Measurements from ENCODE around the gene ARID5B. TPM values are rescaled to one million over a fixed set of nuclear protein-coding genes. Genes with fewer than 3 reads are reported as not detected.

ARID5B gene
- total RNA-seq, 2 donors from 2014 or later = 60.7 to 80.4 TPM

DNA sequence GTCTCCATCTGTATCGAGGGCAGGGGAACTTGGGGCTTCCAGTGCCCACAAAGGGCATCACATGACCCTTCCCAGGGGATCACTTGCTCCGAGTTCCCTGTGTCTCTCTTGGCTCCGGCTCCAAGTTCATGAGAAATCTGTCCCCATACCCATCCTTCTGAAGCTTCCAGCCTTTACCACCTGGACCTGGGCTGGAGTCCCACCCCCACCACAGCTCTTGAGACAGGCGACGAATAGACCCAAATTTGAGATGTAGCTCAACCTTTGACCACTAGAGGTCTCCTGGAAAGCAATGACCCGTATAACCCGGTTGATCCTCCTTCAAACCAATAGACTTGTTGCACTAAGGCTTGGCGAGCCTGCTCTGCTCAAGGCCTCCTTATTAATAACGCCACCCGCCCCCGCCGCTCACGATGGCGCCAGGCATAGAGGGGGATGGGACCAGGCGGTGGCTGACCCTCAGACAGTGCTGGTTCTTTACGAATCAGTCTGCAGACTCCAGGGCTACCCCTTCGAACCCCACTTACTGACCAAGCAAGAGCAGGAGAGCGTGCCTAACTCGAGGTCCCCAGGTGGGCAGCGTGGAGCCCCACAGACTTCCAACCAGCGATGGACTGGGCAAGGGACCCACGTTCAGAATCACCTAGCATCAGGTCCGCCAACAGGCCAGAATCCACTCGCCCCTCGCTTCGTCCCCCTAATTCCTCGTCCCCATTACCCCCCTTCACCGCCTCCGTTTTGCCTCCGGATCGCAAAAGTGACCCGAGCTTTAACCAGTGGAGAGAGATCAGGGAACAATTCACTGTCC, 4.4 kb upstream of the ARID5B start:
- TF ChIP-seq, protein P1, sequence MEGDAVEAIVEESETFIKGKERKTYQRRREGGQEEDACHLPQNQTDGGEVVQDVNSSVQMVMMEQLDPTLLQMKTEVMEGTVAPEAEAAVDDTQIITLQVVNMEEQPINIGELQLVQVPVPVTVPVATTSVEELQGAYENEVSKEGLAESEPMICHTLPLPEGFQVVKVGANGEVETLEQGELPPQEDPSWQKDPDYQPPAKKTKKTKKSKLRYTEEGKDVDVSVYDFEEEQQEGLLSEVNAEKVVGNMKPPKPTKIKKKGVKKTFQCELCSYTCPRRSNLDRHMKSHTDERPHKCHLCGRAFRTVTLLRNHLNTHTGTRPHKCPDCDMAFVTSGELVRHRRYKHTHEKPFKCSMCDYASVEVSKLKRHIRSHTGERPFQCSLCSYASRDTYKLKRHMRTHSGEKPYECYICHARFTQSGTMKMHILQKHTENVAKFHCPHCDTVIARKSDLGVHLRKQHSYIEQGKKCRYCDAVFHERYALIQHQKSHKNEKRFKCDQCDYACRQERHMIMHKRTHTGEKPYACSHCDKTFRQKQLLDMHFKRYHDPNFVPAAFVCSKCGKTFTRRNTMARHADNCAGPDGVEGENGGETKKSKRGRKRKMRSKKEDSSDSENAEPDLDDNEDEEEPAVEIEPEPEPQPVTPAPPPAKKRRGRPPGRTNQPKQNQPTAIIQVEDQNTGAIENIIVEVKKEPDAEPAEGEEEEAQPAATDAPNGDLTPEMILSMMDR (IDR thresholded peaks at IDR 0.05) = peak; percentile 77
- Histone ChIP-seq H3K36me3 (no peaks in the 10 kb centered on the region), H3K4me1 (ENCODE audit: control insufficient read depth in 1 of 2, low read depth in 2 of 2) (peaks cover 9 to 23% of the 10 kb centered on the region in 2 donors), H3K27ac (peak overlapping the region in 1 of 2 donors; percentile 11), H3K27me3 (replicated peaks; ENCODE audit: insufficient read depth) (no peaks in the 10 kb centered on the region), H3K9me3 (no peaks in the 10 kb centered on the region), H3K4me3 (peak overlapping the region; percentile 61)
- peak; percentile 92 for ATAC-seq (ENCODE audit: insufficient number of reproducible peaks, low FRiP score, low read depth)
- no peak for DNase-seq (ENCODE audit: low spot score)

GRCh38 chr10:61897671-61898434, 3.6 kb upstream of the ARID5B start:
- H3K36me3 ChIP-seq = no peaks in the 10 kb centered on the region
- TF ChIP-seq, protein P1 (IDR thresholded peaks at IDR 0.05) = peak; percentile 55
- H3K4me1 ChIP-seq (ENCODE audit: control insufficient read depth in 1 of 2, low read depth in 2 of 2) = peaks cover 9 to 23% of the 10 kb centered on the region in 2 donors
- ATAC-seq (ENCODE audit: insufficient number of reproducible peaks, low FRiP score, low read depth) (no peak), DNase-seq (ENCODE audit: low spot score) (no peak)
- H3K4me3 ChIP-seq = peak overlapping the region; percentile 61
- no peaks in the 10 kb centered on the region for H3K27me3 ChIP-seq (replicated peaks; ENCODE audit: insufficient read depth)
- H3K27ac ChIP-seq = peak overlapping the region in 1 of 2 donors; percentile 11
- H3K9me3 ChIP-seq = no peaks in the 10 kb centered on the region

DNA sequence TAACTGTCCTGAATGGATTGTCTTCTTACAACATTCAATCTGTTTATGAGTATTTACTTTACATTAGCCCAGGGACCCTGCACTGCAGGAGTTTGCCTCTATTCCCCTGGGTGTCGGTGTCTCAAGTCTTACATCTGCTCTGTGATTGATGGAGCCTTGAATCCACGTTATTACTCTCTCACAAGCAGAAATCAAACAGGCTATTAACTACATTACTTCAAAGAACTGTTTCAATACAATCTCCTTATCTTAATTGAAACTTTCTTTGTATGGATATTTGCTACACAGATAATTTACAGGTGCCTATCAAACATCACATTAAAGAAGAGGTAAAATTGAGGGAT, 3.1 kb upstream of the ARID5B start:
- Histone ChIP-seq H3K4me1 (ENCODE audit: control insufficient read depth in 1 of 2, low read depth in 2 of 2) (peaks cover 9 to 23% of the 10 kb centered on the region in 2 donors), H3K9me3 (no peaks in the 10 kb centered on the region), H3K36me3 (no peaks in the 10 kb centered on the region), H3K27me3 (replicated peaks; ENCODE audit: insufficient read depth) (no peaks in the 10 kb centered on the region), H3K4me3 (no peak overlapping the region), H3K27ac (no peak overlapping the region)
- no peak for DNase-seq (ENCODE audit: low spot score)
- TF ChIP-seq, protein P1 (IDR thresholded peaks at IDR 0.05) = no peak
- ATAC-seq (ENCODE audit: insufficient number of reproducible peaks, low FRiP score, low read depth) = no peak

DNA sequence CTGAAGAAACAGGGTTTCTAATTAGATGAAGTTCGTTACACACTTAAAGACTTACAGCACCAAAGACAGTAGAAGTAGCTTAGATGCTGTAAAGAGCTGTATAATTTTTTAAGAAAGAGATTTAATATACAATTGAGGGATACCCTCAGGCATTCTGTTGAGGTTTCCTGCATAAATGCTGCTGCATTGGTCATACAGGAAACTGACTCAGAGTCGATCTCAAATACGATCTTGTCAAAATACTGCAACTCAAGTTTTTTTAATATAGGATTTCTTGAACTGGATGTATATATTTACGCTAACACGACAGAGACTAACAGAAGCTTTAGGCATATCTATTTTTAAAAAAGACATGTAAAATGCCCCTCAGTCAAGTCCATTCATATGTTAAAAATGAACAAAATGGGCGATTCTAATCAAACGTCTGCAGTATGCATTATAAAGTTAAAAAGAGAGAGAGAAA, 2.4 kb upstream of the ARID5B start:
- H3K4me1 ChIP-seq (ENCODE audit: control insufficient read depth in 1 of 2, low read depth in 2 of 2) = peaks cover 11 to 26% of the 10 kb centered on the region in 2 donors
- no peaks in the 10 kb centered on the region for H3K9me3 ChIP-seq
- no peak overlapping the region for H3K27ac ChIP-seq
- H3K4me3 ChIP-seq = peak overlapping the region; percentile 97
- no peak for ATAC-seq (ENCODE audit: insufficient number of reproducible peaks, low FRiP score, low read depth)
- TF ChIP-seq, protein P1 (IDR thresholded peaks at IDR 0.05) = no peak
- no peaks in the 10 kb centered on the region for H3K36me3 ChIP-seq
- DNase-seq (ENCODE audit: low spot score) = no peak
- H3K27me3 ChIP-seq (replicated peaks; ENCODE audit: insufficient read depth) = no peaks in the 10 kb centered on the region

GRCh38 chr10:61899663-61899996, 1.9 kb upstream of the ARID5B start:
- Histone ChIP-seq H3K9me3 (no peaks in the 10 kb centered on the region), H3K27me3 (replicated peaks; ENCODE audit: insufficient read depth) (no peaks in the 10 kb centered on the region), H3K4me1 (ENCODE audit: control insufficient read depth in 1 of 2, low read depth in 2 of 2) (peaks cover 16 to 31% of the 10 kb centered on the region in 2 donors), H3K27ac (peak overlapping the region; percentile 63 to 99), H3K36me3 (no peaks in the 10 kb centered on the region), H3K4me3 (peak overlapping the region; percentile 97)
- ATAC-seq (ENCODE audit: insufficient number of reproducible peaks, low FRiP score, low read depth) = no peak
- DNase-seq (ENCODE audit: low spot score) = no peak
- TF ChIP-seq, protein P1 (IDR thresholded peaks at IDR 0.05) = no peak

Data from thoracic aorta (tissue), 2 donors.